HAP-1 (cell line): ENCODE data around the gene TEX53.

Experiments
- DNase-seq, 2 experiments: peaks; one replicate each; pipeline ENCODE4 v3.0.0-alpha.2; 2016 to 2020; ENCODE audit warnings: low spot score in 2 of 2
- H3K27me3 ChIP-seq: fragments of 250-450 bp; sonication (Bioruptor Pico); 2 replicates; pipeline ENCODE4 v1.5.1; 2020; ENCODE audit warnings: low read depth, mild to moderate bottlenecking, moderate library complexity
- H3K36me3 ChIP-seq: fragments of 250-450 bp; sonication (Bioruptor Pico); replicated peaks from 2 replicates; pipeline ENCODE4 v1.5.1; 2020; ENCODE audit warnings: mild to moderate bottlenecking
- H3K4me1 ChIP-seq: fragments of 250-450 bp; sonication (Bioruptor Pico); 2 replicates; pipeline ENCODE4 v1.5.1; 2020; ENCODE audit warnings: mild to moderate bottlenecking
- H3K4me3 ChIP-seq: fragments of 250-450 bp; sonication (Bioruptor Pico); 2 replicates; pipeline ENCODE4 v1.5.1; 2020; ENCODE audit warnings: mild to moderate bottlenecking, moderate library complexity
- H3K9me3 ChIP-seq: fragments of 250-450 bp; sonication (Bioruptor Pico); 2 replicates; pipeline ENCODE4 v1.5.1; 2020; ENCODE audit warnings: mild to moderate bottlenecking, moderate library complexity
- in situ Hi-C: fragments of 300-500 bp; cut with MboI; formaldehyde crosslinking; loops from 3 replicates; pipeline ENCODE4 v1.14.3; 2020; ENCODE audit warnings: low sequenced_read_pairs, inconsistent platforms, mixed read lengths

TEX53 gene

GRCh38 chr9:114688909-114689610, 31.5 kb upstream of the TEX53 start:
- in situ Hi-C loops = no loop called here
- H3K27me3 ChIP-seq = peaks cover 2% of the 10 kb centered on the region

DNA sequence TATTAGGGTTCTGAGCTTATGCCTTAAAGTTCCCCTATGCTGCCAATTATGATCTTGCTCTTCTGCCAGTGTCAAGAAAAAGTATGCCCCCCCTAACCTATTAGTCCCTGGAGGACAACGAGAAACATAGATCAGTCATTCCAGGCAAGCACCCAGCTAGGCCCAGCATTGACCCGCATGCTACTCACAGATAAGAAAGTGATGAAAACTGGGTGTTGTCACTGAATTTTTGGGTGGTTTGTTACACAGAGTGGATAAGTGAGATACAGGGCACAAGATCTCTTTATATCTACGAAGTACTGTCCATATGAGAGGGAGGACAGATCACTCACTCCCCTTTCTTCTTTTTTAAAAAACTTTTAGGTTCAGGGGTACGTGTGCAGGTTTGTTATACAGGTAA, 30.8 kb upstream of the TEX53 start:
- in situ Hi-C loops = no loop called here
- no peaks in the 10 kb centered on the region for H3K9me3 ChIP-seq
- DNase-seq = no peak
- H3K27me3 ChIP-seq = peaks cover 2% of the 10 kb centered on the region
- H3K36me3 ChIP-seq = no peaks in the 10 kb centered on the region
- no peak overlapping the region for H3K4me3 ChIP-seq
- H3K4me1 ChIP-seq = no peaks in the 10 kb centered on the region

More at GRCh38 chr9:114688909-114689610, 31.5 kb upstream of the TEX53 start:
- Histone ChIP-seq H3K36me3 (no peaks in the 10 kb centered on the region), H3K4me3 (no peak overlapping the region), H3K4me1 (no peaks in the 10 kb centered on the region), H3K9me3 (no peaks in the 10 kb centered on the region)
- DNase-seq = no peak

GRCh38 chr9:114687034-114687433, 29.4 kb upstream of the TEX53 start:
- in situ Hi-C loops = no loop called here
- H3K36me3 ChIP-seq = no peaks in the 10 kb centered on the region
- H3K4me1 ChIP-seq = no peaks in the 10 kb centered on the region
- H3K9me3 ChIP-seq = no peaks in the 10 kb centered on the region
- no peak overlapping the region for H3K4me3 ChIP-seq
- H3K27me3 ChIP-seq = peaks cover 2% of the 10 kb centered on the region
- DNase-seq = no peak

GRCh38 chr9:114685951-114686350, 28.3 kb upstream of the TEX53 start:
- Histone ChIP-seq H3K4me3 (no peak overlapping the region), H3K9me3 (no peaks in the 10 kb centered on the region), H3K4me1 (peaks cover 3% of the 10 kb centered on the region; the same call in 1 of the 2 replicates), H3K36me3 (no peaks in the 10 kb centered on the region), H3K27me3 (peaks cover 2% of the 10 kb centered on the region)
- in situ Hi-C loops = no loop called here
- no peak for DNase-seq

DNA sequence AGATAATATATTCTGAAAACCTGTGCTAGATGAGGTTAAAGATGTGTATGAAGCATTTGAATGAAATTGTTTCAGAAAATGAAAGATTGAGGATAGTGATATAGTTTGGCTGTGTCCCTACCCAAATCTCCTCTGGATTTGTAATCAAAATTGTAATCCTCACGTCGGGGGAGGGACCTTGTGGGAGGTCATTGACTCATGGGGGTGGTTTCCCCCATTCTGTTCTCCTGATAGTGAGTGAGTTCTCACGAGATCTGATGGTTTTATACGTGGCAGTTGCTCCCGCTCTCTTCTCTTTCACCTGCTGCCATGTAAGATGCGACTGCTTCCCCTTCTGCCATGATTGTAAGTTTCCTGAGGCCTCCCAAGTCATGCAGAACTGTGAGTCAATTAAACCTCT, 26.4 kb upstream of the TEX53 start:
- in situ Hi-C loops = no loop called here
- no peak for DNase-seq
- Histone ChIP-seq H3K27me3 (no peaks in the 10 kb centered on the region; the same call in 1 of the 2 replicates), H3K4me3 (no peak overlapping the region), H3K9me3 (no peaks in the 10 kb centered on the region), H3K36me3 (no peaks in the 10 kb centered on the region), H3K4me1 (peaks cover 5% of the 10 kb centered on the region)

DNA sequence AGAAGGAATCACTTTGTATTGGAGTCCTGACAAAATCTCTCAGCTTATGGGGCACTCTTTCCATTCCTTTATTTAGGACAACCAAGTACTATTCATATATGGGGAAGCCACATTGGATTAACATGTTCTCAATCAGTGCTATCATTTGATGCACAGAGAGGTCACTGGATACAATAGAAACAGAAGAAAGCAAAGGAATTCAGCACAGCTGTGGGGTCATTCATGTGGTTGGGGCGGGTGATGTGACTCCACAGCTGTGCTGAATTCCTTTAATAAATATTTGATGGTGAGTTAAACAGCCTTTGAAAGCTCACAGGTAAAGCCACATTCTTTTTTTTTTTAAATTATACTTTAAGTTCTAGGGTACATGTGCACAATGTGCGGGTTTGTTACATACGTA, 25.2 kb upstream of the TEX53 start:
- no peak for DNase-seq
- in situ Hi-C loops = no loop called here
- Histone ChIP-seq H3K36me3 (no peaks in the 10 kb centered on the region), H3K4me3 (no peak overlapping the region), H3K27me3 (no peaks in the 10 kb centered on the region; the same call in 1 of the 2 replicates), H3K4me1 (peaks cover 5% of the 10 kb centered on the region), H3K9me3 (no peaks in the 10 kb centered on the region)

DNA sequence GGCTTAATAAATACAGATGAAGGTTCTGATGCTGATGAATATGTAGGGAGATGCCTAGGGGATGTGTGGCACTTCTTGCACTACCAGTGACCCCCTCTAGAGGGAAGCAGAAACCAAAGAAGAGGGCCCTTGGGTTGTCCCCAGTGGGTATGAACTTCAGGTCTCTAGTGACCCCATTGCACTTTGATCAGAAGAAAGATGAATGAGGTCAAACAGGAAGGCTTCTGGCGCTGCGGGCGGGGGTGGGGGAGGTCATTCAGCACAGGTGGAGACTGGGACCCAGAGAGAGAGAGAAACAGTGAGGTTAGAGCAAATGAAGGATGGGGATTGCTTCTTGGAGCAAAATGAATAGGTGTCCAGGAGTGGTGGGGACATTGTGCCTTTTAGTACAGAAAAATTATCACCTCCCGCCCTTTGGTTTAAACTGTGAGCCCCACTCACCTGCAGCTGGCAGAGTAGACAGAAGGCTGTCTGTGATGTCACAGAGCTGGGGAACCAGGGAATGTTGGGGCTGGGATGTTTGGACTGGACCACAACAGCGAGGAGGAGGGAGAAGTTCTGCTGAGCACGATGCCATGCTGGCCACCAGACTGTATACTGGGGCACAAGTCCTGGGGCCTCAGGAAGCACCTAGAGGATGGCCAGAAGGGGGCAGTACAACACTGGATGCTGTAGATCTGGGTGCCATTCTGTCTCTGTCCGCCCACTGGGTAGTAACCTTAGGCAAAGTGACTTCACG, 24.2 kb upstream of the TEX53 start, which contains the start of gene TEX48:
Gene TEX48 (minus strand): TSS at position 599 of the 739 bp plus-strand sequence. CDS start 10,469 bp downstream, outside the sequence.
- in situ Hi-C loops = no loop called here

GRCh38 chr9:114680259-114681001, 22.8 kb upstream of the TEX53 start:
- H3K4me3 ChIP-seq = no peak overlapping the region
- no peak for DNase-seq
- no peaks in the 10 kb centered on the region; the same call in 1 of the 2 replicates for H3K27me3 ChIP-seq
- in situ Hi-C loops = no loop called here
- no peaks in the 10 kb centered on the region for H3K9me3 ChIP-seq
- no peaks in the 10 kb centered on the region for H3K36me3 ChIP-seq
- H3K4me1 ChIP-seq = peaks cover 5% of the 10 kb centered on the region

More for the DNA sequence above, 24.2 kb upstream of the TEX53 start, which contains the start of gene TEX48:
- peaks cover 5% of the 10 kb centered on the region for H3K4me1 ChIP-seq
- DNase-seq = peak; percentile 49 to 83
- H3K9me3 ChIP-seq = no peaks in the 10 kb centered on the region
- H3K36me3 ChIP-seq = no peaks in the 10 kb centered on the region
- H3K27me3 ChIP-seq = no peaks in the 10 kb centered on the region; the same call in 1 of the 2 replicates
- no peak within 1 kb of the TSS for H3K4me3 ChIP-seq

- in situ Hi-C loops = loop anchor here (10.0 kb wide), 1 partner anchor 336 kb away; no protein-coding TSS in a partner anchor
- H3K36me3 ChIP-seq = no peaks in the 10 kb centered on the region
These were observed 21.2 kb upstream of the TEX53 start for GRCh38 chr9:114678795-114679194.

GRCh38 chr9:114678130-114678529, 20.5 kb upstream of the TEX53 start:
- Histone ChIP-seq H3K36me3 (no peaks in the 10 kb centered on the region), H3K4me1 (peaks cover 5% of the 10 kb centered on the region), H3K27me3 (no peaks in the 10 kb centered on the region), H3K9me3 (no peaks in the 10 kb centered on the region), H3K4me3 (no peak overlapping the region)
- no peak for DNase-seq
- in situ Hi-C loops = loop anchor here (10.0 kb wide), 1 partner anchor 337 kb away; no protein-coding TSS in a partner anchor

More at GRCh38 chr9:114678795-114679194, 21.2 kb upstream of the TEX53 start:
- Histone ChIP-seq H3K4me1 (peaks cover 5% of the 10 kb centered on the region), H3K9me3 (no peaks in the 10 kb centered on the region), H3K4me3 (no peak overlapping the region), H3K27me3 (no peaks in the 10 kb centered on the region)
- DNase-seq = no peak

DNA sequence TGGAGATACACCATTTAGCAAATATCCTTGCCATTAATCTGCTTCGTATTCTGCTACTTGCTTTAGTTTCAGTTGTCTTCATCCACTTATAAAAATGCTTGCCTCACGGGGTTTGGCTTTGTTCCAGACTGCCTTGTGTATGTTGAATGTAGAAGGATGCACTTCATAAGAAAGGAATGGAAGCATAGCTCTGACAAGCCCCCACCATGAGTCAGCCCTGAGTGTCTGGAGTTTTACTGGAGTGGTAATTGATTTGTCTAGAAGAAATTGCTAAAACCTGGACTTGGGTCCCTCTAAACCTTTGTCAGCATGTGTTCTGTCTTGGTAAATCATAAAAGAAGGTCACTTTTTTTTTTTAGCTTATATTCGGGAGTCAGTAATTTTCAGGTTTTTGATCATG, 19.8 kb upstream of the TEX53 start:
- in situ Hi-C loops = loop anchor here (10.0 kb wide), 1 partner anchor 337 kb away; no protein-coding TSS in a partner anchor
- no peaks in the 10 kb centered on the region for H3K9me3 ChIP-seq
- no peak overlapping the region for H3K4me3 ChIP-seq
- DNase-seq = peak; percentile 56 to 76
- peaks cover 5% of the 10 kb centered on the region for H3K4me1 ChIP-seq
- no peaks in the 10 kb centered on the region for H3K36me3 ChIP-seq
- no peaks in the 10 kb centered on the region for H3K27me3 ChIP-seq

- H3K9me3 ChIP-seq = no peaks in the 10 kb centered on the region
- peaks cover 5% of the 10 kb centered on the region for H3K4me1 ChIP-seq
- in situ Hi-C loops = loop anchor here (10.0 kb wide), 1 partner anchor 338 kb away; no protein-coding TSS in a partner anchor
- H3K36me3 ChIP-seq = no peaks in the 10 kb centered on the region
- no peaks in the 10 kb centered on the region for H3K27me3 ChIP-seq
- DNase-seq = no peak
- no peak overlapping the region for H3K4me3 ChIP-seq
These were observed 19.3 kb upstream of the TEX53 start for GRCh38 chr9:114676901-114677300.

GRCh38 chr9:114674798-114675540, 17.4 kb upstream of the TEX53 start:
- DNase-seq = no peak
- Histone ChIP-seq H3K4me1 (no peaks in the 10 kb centered on the region; the same call in 1 of the 2 replicates), H3K36me3 (no peaks in the 10 kb centered on the region), H3K4me3 (no peak overlapping the region), H3K9me3 (no peaks in the 10 kb centered on the region), H3K27me3 (no peaks in the 10 kb centered on the region)
- in situ Hi-C loops = loop anchor here (10.0 kb wide), 1 partner anchor 340 kb away; no protein-coding TSS in a partner anchor
